ENCODE results near the gene TLR7.

Gene TLR7

GRCh38 chrX:12932244-12932643 lies 65.4 kb downstream of the TLR7 start:
- TF ChIP-seq CTCF (IDR thresholded peaks at IDR 0.05): no peak

GRCh38 chrX:12934850-12935249 lies 68.0 kb downstream of the TLR7 start:
- no peak for TF ChIP-seq CTCF (IDR thresholded peaks at IDR 0.05)

GRCh38 chrX:12936947-12937346 lies 70.1 kb downstream of the TLR7 start:
- TF ChIP-seq CTCF (IDR thresholded peaks at IDR 0.05): no peak
